PC-3 (cell line): Measurements from ENCODE around the gene ABHD12B.

Experiments used
- EZH2 ChIP-seq: fragments of 300-600 bp; sonication (generic); IDR thresholded peaks from one replicate; pipeline ENCODE4 v1.6.1; 2017; ENCODE audit warnings: antibody characterized with exemption, mild to moderate bottlenecking, low read length; ENCODE audit not compliant: unreplicated experiment
- EZH2phosphoT487 ChIP-seq: fragments of 300-600 bp; sonication (generic); IDR thresholded peaks from 2 replicates; pipeline ENCODE4 v1.6.1; 2018; ENCODE audit warnings: mild to moderate bottlenecking, antibody characterized with exemption, low read length, borderline replicate concordance
- TF ChIP-seq, protein P1 (sequence below): fragments of 300-600 bp; sonication (generic); conservative IDR thresholded peaks from 2 replicates; pipeline ENCODE4 v1.5.1; 2017; ENCODE audit warnings: antibody characterized with exemption, low read depth, mild to moderate bottlenecking, low read length

DNA sequence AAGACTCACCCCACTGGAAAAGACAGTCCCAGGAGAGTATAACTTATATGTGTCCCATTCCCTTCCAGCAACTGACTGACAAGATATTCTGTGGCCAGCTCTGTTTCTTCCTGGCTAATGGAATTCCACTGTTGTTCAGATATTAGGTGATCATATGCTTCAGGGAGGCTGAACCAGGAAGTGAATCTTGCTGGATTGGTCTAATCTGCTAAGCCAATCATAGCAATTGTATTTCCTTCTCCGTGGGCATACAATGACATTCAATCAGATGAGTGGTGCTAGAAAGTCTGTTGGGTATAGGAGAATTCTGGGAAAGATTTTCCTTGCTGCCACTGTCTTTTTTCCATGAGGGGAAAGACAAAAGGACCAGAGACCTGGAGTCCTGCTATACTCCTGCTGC lies 60.3 kb downstream of the ABHD12B start:
- TF ChIP-seq, protein P1, sequence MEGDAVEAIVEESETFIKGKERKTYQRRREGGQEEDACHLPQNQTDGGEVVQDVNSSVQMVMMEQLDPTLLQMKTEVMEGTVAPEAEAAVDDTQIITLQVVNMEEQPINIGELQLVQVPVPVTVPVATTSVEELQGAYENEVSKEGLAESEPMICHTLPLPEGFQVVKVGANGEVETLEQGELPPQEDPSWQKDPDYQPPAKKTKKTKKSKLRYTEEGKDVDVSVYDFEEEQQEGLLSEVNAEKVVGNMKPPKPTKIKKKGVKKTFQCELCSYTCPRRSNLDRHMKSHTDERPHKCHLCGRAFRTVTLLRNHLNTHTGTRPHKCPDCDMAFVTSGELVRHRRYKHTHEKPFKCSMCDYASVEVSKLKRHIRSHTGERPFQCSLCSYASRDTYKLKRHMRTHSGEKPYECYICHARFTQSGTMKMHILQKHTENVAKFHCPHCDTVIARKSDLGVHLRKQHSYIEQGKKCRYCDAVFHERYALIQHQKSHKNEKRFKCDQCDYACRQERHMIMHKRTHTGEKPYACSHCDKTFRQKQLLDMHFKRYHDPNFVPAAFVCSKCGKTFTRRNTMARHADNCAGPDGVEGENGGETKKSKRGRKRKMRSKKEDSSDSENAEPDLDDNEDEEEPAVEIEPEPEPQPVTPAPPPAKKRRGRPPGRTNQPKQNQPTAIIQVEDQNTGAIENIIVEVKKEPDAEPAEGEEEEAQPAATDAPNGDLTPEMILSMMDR = no peak
- TF ChIP-seq EZH2phosphoT487 (no peak), EZH2 (no peak)
